NB4 (cell line): Measurements from ENCODE around the gene STEAP4.

ENCODE experiments used
- MYC ChIP-seq: IDR thresholded peaks from 2 replicates; pipeline ENCODE4 v1.6.1; 2011; ENCODE audit warnings: low read depth, low read length
- POLR2A ChIP-seq: IDR thresholded peaks from 2 replicates; pipeline ENCODE4 v1.6.1; 2011; ENCODE audit warnings: mild to moderate bottlenecking; ENCODE audit not compliant: insufficient read length; ENCODE audit errors: extremely low read depth
- TF ChIP-seq, protein P1 (sequence below): IDR thresholded peaks from one replicate; pipeline ENCODE4 v1.5.1; 2012; ENCODE audit warnings: low read depth, low read length
- TF ChIP-seq, protein P2 (sequence below): IDR thresholded peaks from 2 replicates; pipeline ENCODE4 v1.6.1; 2011; ENCODE audit warnings: low read depth, low read length

- TF ChIP-seq, protein P1, sequence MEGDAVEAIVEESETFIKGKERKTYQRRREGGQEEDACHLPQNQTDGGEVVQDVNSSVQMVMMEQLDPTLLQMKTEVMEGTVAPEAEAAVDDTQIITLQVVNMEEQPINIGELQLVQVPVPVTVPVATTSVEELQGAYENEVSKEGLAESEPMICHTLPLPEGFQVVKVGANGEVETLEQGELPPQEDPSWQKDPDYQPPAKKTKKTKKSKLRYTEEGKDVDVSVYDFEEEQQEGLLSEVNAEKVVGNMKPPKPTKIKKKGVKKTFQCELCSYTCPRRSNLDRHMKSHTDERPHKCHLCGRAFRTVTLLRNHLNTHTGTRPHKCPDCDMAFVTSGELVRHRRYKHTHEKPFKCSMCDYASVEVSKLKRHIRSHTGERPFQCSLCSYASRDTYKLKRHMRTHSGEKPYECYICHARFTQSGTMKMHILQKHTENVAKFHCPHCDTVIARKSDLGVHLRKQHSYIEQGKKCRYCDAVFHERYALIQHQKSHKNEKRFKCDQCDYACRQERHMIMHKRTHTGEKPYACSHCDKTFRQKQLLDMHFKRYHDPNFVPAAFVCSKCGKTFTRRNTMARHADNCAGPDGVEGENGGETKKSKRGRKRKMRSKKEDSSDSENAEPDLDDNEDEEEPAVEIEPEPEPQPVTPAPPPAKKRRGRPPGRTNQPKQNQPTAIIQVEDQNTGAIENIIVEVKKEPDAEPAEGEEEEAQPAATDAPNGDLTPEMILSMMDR, result no peak
- TF ChIP-seq POLR2A, result no peak
- TF ChIP-seq, protein P2, sequence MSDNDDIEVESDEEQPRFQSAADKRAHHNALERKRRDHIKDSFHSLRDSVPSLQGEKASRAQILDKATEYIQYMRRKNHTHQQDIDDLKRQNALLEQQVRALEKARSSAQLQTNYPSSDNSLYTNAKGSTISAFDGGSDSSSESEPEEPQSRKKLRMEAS, result no peak
- no peak for TF ChIP-seq MYC
Measured at GRCh38 chr7:88281749-88282148, 24.9 kb downstream of the STEAP4 start.
